IMR-90 (cell line): ENCODE results near the gene FOXL1. TPM values are rescaled to one million over a fixed set of nuclear protein-coding genes. Genes with fewer than 3 reads are reported as not detected.

Experiments used
- ATAC-seq: fragments of 200-7000 bp; cut with Tn5 transposase; 2 replicates; pipeline ENCODE4 v1.9.1; 2020; ENCODE audit warnings: low read depth, mild to moderate bottlenecking, moderate library complexity
- BruUV-seq: library from RNA; stranded (reverse); fragments of 400-500 nt; replicated peaks from 2 replicates; lab custom pipeline; 2021; lab: Mats Ljungman, UMichigan
- CTCF ChIA-PET: fragments of 300-600 bp; formaldehyde crosslinking; extraction: SDS; loops from one replicate; lab custom pipeline; 2021; ENCODE audit warnings: antibody characterized with exemption; lab: Yijun Ruan, JAX
- POLR2A ChIA-PET: fragments of 300-600 bp; sonication (Branson Sonifier 250); formaldehyde crosslinking; loops from one replicate; lab custom pipeline; 2022; ENCODE audit warnings: antibody characterized with exemption; ENCODE audit not compliant: unreplicated experiment; lab: Charles Lee
- DNase-seq: peaks from one replicate; pipeline ENCODE4 v3.0.0; 2013
- H2AFZ ChIP-seq: replicated peaks from 2 replicates; pipeline ENCODE3; 2013; ENCODE audit warnings: low read length, mild to moderate bottlenecking; ENCODE audit not compliant: poor library complexity
- H2AK5ac ChIP-seq: 2 replicates; pipeline ENCODE4 v1.6.1; 2013; ENCODE audit warnings: low read depth, low read length, inconsistent platforms
- H2AK9ac ChIP-seq: replicated peaks from 2 replicates; pipeline ENCODE3; 2013; ENCODE audit warnings: mild to moderate bottlenecking, low read depth, low read length, moderate library complexity; ENCODE audit not compliant: poor library complexity
- H2BK120ac ChIP-seq: 2 replicates; pipeline ENCODE4 v1.6.1; 2013; ENCODE audit warnings: low read depth, low read length, inconsistent platforms
- H2BK15ac ChIP-seq: 3 replicates; pipeline ENCODE4 v1.6.1; 2013; ENCODE audit warnings: low read depth, low read length, inconsistent platforms
- H2BK20ac ChIP-seq: 2 replicates; pipeline ENCODE4 v1.6.1; 2013; ENCODE audit warnings: low read depth, mild to moderate bottlenecking, inconsistent platforms, low read length, moderate library complexity
- H2BK5ac ChIP-seq: 2 replicates; pipeline ENCODE4 v1.6.1; 2013; ENCODE audit warnings: mild to moderate bottlenecking, low read depth, low read length, inconsistent platforms; ENCODE audit not compliant: poor library complexity, severe bottlenecking
- H3K14ac ChIP-seq: replicated peaks from 2 replicates; pipeline ENCODE4 v1.6.1; 2013; ENCODE audit warnings: low read depth, low read length, inconsistent platforms
- H3K18ac ChIP-seq: 2 replicates; pipeline ENCODE4 v1.6.1; 2013; ENCODE audit warnings: low read depth, low read length, control low read depth
- H3K23ac ChIP-seq: 2 replicates; pipeline ENCODE4 v1.6.1; 2013; ENCODE audit warnings: low read depth, low read length, inconsistent platforms
- H3K27ac ChIP-seq: 2 replicates; pipeline ENCODE4 v1.5.1; 2013; ENCODE audit warnings: mild to moderate bottlenecking, control low read depth, low read length; ENCODE audit not compliant: insufficient read depth
- H3K27me3 ChIP-seq: 2 replicates; pipeline ENCODE4 v1.6.1; 2013; ENCODE audit warnings: low read length; ENCODE audit not compliant: control insufficient read depth, insufficient read depth
- H3K36me3 ChIP-seq: 2 replicates; pipeline ENCODE4 v1.6.1; 2013; ENCODE audit warnings: low read length, mixed read lengths; ENCODE audit not compliant: control insufficient read depth, insufficient read depth
- H3K4ac ChIP-seq: 2 replicates; pipeline ENCODE4 v1.6.1; 2013; ENCODE audit warnings: low read depth, low read length, inconsistent platforms
- H3K4me1 ChIP-seq: 2 replicates; pipeline ENCODE4 v1.6.1; 2013; ENCODE audit warnings: low read length, mixed read lengths; ENCODE audit not compliant: control insufficient read depth, insufficient read depth
- H3K4me2 ChIP-seq: 2 replicates; pipeline ENCODE4 v1.6.1; 2013; ENCODE audit warnings: low read depth, mild to moderate bottlenecking, control low read depth, low read length, moderate library complexity
- H3K4me3 ChIP-seq: 2 replicates; pipeline ENCODE4 v1.5.1; 2013; ENCODE audit warnings: low read depth, mild to moderate bottlenecking, control low read depth, low read length, moderate library complexity; ENCODE audit not compliant: insufficient read depth
- H3K56ac ChIP-seq: 2 replicates; pipeline ENCODE4 v1.6.1; 2013; ENCODE audit warnings: low read length, inconsistent platforms; ENCODE audit not compliant: insufficient read depth; ENCODE audit errors: extremely low read depth
- H3K79me1 ChIP-seq, 2 experiments: 2 replicates each; pipeline ENCODE4 v1.6.1; 2013; ENCODE audit warnings: low read length in 2 of 2, inconsistent platforms in 1 of 2, low read depth in 1 of 2
- H3K9ac ChIP-seq: 2 replicates; pipeline ENCODE4 v1.6.1; 2013; ENCODE audit warnings: low read depth, low read length, control low read depth
- H3K9me1 ChIP-seq: 2 replicates; pipeline ENCODE4 v1.6.1; 2013; ENCODE audit warnings: low read length, inconsistent platforms; ENCODE audit not compliant: insufficient read depth
- H3K9me3 ChIP-seq: 2 replicates; pipeline ENCODE4 v1.6.1; 2013; ENCODE audit warnings: low read length; ENCODE audit not compliant: control insufficient read depth, insufficient read depth
- H4K20me1 ChIP-seq: 2 replicates; pipeline ENCODE4 v1.6.1; 2013; ENCODE audit warnings: low read length, inconsistent platforms; ENCODE audit not compliant: insufficient read depth
- H4K5ac ChIP-seq: 2 replicates; pipeline ENCODE4 v1.6.1; 2013; ENCODE audit warnings: mild to moderate bottlenecking, low read depth, low read length, control low read depth
- H4K8ac ChIP-seq, 2 experiments: 2 replicates each; pipeline ENCODE4 v1.6.1; 2013; ENCODE audit warnings: low read depth in 2 of 2, low read length in 2 of 2, control low read depth in 1 of 2, inconsistent platforms in 1 of 2
- H4K91ac ChIP-seq: 2 replicates; pipeline ENCODE4 v1.6.1; 2013; ENCODE audit warnings: low read depth, low read length, inconsistent platforms; ENCODE audit not compliant: insufficient read depth
- BHLHE40 ChIP-seq: fragments of 150-350 bp; IDR thresholded peaks from 2 replicates; pipeline ENCODE4 v1.6.1; 2016; ENCODE audit warnings: mild to moderate bottlenecking, low read depth, low read length
- CEBPB ChIP-seq: IDR thresholded peaks from 2 replicates; pipeline ENCODE4 v1.6.1; 2012; ENCODE audit warnings: low read depth, low read length, improper control_type of control experiment
- CHD1 ChIP-seq: IDR thresholded peaks from 2 replicates; pipeline ENCODE4 v1.6.1; 2012; ENCODE audit warnings: low read depth, low read length, improper control_type of control experiment
- CTCF ChIP-seq: conservative IDR thresholded peaks from 2 replicates; pipeline ENCODE4 v1.5.1; 2012; ENCODE audit warnings: mild to moderate bottlenecking, low read depth, low read length, improper control_type of control experiment
- ELK1 ChIP-seq: fragments of 150-350 bp; IDR thresholded peaks from 2 replicates; pipeline ENCODE4 v1.6.1; 2016; ENCODE audit warnings: low read depth, mild to moderate bottlenecking, low read length, moderate library complexity, borderline replicate concordance
- MAZ ChIP-seq: IDR thresholded peaks from 2 replicates; pipeline ENCODE4 v1.6.1; 2012; ENCODE audit warnings: low read depth, mild to moderate bottlenecking, low read length, improper control_type of control experiment, moderate library complexity, borderline replicate concordance
- MXI1 ChIP-seq: IDR thresholded peaks from 2 replicates; pipeline ENCODE4 v1.6.1; 2012; ENCODE audit warnings: low read depth, mild to moderate bottlenecking, low read length, moderate library complexity, borderline replicate concordance
- NFE2L2 ChIP-seq: fragments of 150-350 bp; IDR thresholded peaks from 2 replicates; pipeline ENCODE4 v1.6.1; 2016; ENCODE audit warnings: low read depth, mild to moderate bottlenecking, low read length
- POLR2A ChIP-seq: IDR thresholded peaks from 2 replicates; pipeline ENCODE4 v1.6.1; 2012; ENCODE audit warnings: mild to moderate bottlenecking, low read depth, low read length
- RAD21 ChIP-seq: IDR thresholded peaks from 2 replicates; pipeline ENCODE4 v1.6.1; 2012; ENCODE audit warnings: low read length, improper control_type of control experiment
- RCOR1 ChIP-seq: IDR thresholded peaks from 2 replicates; pipeline ENCODE4 v1.6.1; 2012; ENCODE audit warnings: mild to moderate bottlenecking, low read length, improper control_type of control experiment; ENCODE audit not compliant: insufficient replicate concordance
- WGBS, 2 experiments: methylation state at CpG; one replicate each; pipeline versions ENCODE4 v1.1.5 to v1.1.7; 2013; ENCODE audit warnings: missing lambda C conversion rate in 2 of 2; ENCODE audit not compliant: insufficient read length in 1 of 2; ENCODE audit errors: extremely low coverage in 2 of 2; 5-methylcytosine and 5-hydroxymethylcytosine counted together
- dilution Hi-C: fragments of 300-500 bp; cut with HindIII; formaldehyde crosslinking; loops from one replicate; pipeline ENCODE4 v1.14.3; 2018; ENCODE audit warnings: low sequenced_read_pairs; ENCODE audit not compliant: unreplicated experiment
- in situ Hi-C: fragments of 300-500 bp; cut with MboI; formaldehyde crosslinking; loops from 3 replicates; pipeline ENCODE4 v1.14.3; 2019; ENCODE audit warnings: low sequenced_read_pairs, inconsistent platforms, mixed read lengths
- intact Hi-C: fragments of 100-400 bp; cut with micrococcal nuclease; formaldehyde crosslinking; loops from 2 replicates; pipeline ENCODE4 v1.10.0; 2022
- polyA plus RNA-seq, 3 experiments: library from polyadenylated mRNA; depleted of rRNA; stranded (reverse); fragments of >200 nt; gene quantifications; 2 replicates each; pipeline ENCODE4 v1.2.3, GENCODE V29; 2012; ENCODE audit warnings: low replicate concordance in 1 of 3
- total RNA-seq: library from RNA; depleted of rRNA; stranded (reverse); fragments of >200 nt; gene quantifications from 2 replicates; pipeline ENCODE4 v1.2.3, GENCODE V29; 2012

The FOXL1 gene
- total and polyA plus RNA-seq, 2 of the 4 experiments (the other 2 are of a cell fraction), result 15.2 to 25.8 TPM

GRCh38 chr16:86614699-86615098 is 36.4 kb downstream of the FOXL1 start:
- no peak overlapping the region for H3K18ac ChIP-seq
- H2BK120ac ChIP-seq, result peak overlapping the region; percentile 38
- H2BK20ac ChIP-seq, result peak overlapping the region; percentile 12; the same call in 1 of the 2 replicates
- H4K5ac ChIP-seq, result no peak overlapping the region
- CTCF ChIA-PET, result no interaction called here
- in situ Hi-C loops (no loop called here), intact Hi-C loops (loop anchor here (5.0 kb wide), 1 partner anchor 48 kb away; no protein-coding TSS in a partner anchor), dilution Hi-C loops (no loop called here)
- peak overlapping the region; percentile 47; the same call in 1 of the 2 replicates for H3K4ac ChIP-seq
- H3K9me1 ChIP-seq, result peaks cover 21% of the 10 kb centered on the region
- POLR2A ChIA-PET, result no interaction called here
- WGBS, 2 experiments, result 67% methylated on average over 2 of the region's 5 CpGs; no CpG with 5 or more reads in 1 of the 2 experiments
- no peak overlapping the region for H3K9ac ChIP-seq
- H3K14ac ChIP-seq, result no peak overlapping the region; the same call in 1 of the 2 replicates
- no peak for TF ChIP-seq CHD1
- TF ChIP-seq MAZ, result no peak
- TF ChIP-seq BHLHE40, result no peak
- TF ChIP-seq MXI1, result no peak
- TF ChIP-seq ELK1, result no peak
- no peak for TF ChIP-seq NFE2L2
- no peak for TF ChIP-seq RAD21
- no peak for TF ChIP-seq CTCF
- TF ChIP-seq CEBPB, result no peak
- no peak for TF ChIP-seq RCOR1
- no peak for TF ChIP-seq POLR2A
- no peak overlapping the region for H4K91ac ChIP-seq
- no peak overlapping the region for H3K27ac ChIP-seq
- H2BK15ac ChIP-seq, result no peak overlapping the region; the same call in 2 of the 3 replicates
- ATAC-seq, result no peak
- peaks cover 22% of the 10 kb centered on the region for H3K4me1 ChIP-seq
- BruUV-seq, result no TSS peak
- no peaks in the 10 kb centered on the region for H4K20me1 ChIP-seq
- H3K4me2 ChIP-seq, result no peak overlapping the region
- no peak overlapping the region for H3K4me3 ChIP-seq
- peak overlapping the region; percentile 38 for H2AFZ ChIP-seq
- H3K56ac ChIP-seq, result no peak overlapping the region
- H3K27me3 ChIP-seq, result no peaks in the 10 kb centered on the region
- H3K9me3 ChIP-seq, result no peaks in the 10 kb centered on the region
- H2AK9ac ChIP-seq, result no peak overlapping the region
- peak overlapping the region; percentile 56; the same call in 1 of the 2 replicates for H2AK5ac ChIP-seq
- H3K36me3 ChIP-seq, result no peaks in the 10 kb centered on the region
- peaks cover 0 to 16% of the 10 kb centered on the region in 2 experiments; a peak in 3 of 4 replicates for H3K79me1 ChIP-seq
- DNase-seq, result no peak
- H3K23ac ChIP-seq, result peak overlapping the region; percentile 1; the same call in 1 of the 2 replicates
- no peak overlapping the region for H2BK5ac ChIP-seq
- no peak overlapping the region for H4K8ac ChIP-seq
